Stomach (tissue), 9 donors: Measurements from ENCODE around the gene FKBP10. TPM values are rescaled to one million over a fixed set of nuclear protein-coding genes. Genes with fewer than 3 reads are reported as not detected.

ENCODE experiments used
- DNase-seq, 2 donors: peaks; one replicate each; pipeline versions ENCODE4 v3.0.0 to v3.0.0-alpha.2; 2013 to 2019
- H3K27ac ChIP-seq, 5 donors: fragments of 200-600 bp in 4 of 5; sonication (generic) in 4 of 5; one replicate each; pipeline ENCODE4 v1.5.1; 2013 to 2019; ENCODE audit warnings: mild to moderate bottlenecking in 1 of 5, moderate library complexity in 1 of 5
- H3K27me3 ChIP-seq, 3 donors: fragments of 200-600 bp; sonication (generic); one replicate each; pipeline ENCODE4 v1.5.1; 2017 to 2019; ENCODE audit warnings: mixed run types in 1 of 3
- H3K36me3 ChIP-seq, 4 donors: fragments of 200-600 bp; sonication (generic); 1 replicate in 3 of 4; 2 replicates in 1 of 4; pipeline ENCODE4 v1.5.1; 2016 to 2019
- H3K4me1 ChIP-seq, 4 donors: fragments of 200-600 bp; sonication (generic); one replicate each; pipeline ENCODE4 v1.5.1; 2016 to 2019
- H3K4me3 ChIP-seq, 4 donors: fragments of 200-600 bp; sonication (generic) in 3 of 4; one replicate each; pipeline ENCODE4 v1.5.1; 2016 to 2019; ENCODE audit warnings: mild to moderate bottlenecking in 1 of 4
- H3K9me3 ChIP-seq, 4 donors: fragments of 200-600 bp; sonication (generic); one replicate each; pipeline ENCODE4 v1.5.1; 2016 to 2019
- EP300 ChIP-seq: sonication (generic); formaldehyde crosslinking; IDR thresholded peaks from one replicate; pipeline ENCODE4 v1.6.1; 2017; ENCODE audit warnings: antibody characterized with exemption
- POLR2A ChIP-seq, 4 donors: fragments of 450-650 bp; IDR thresholded peaks; one replicate each; pipeline ENCODE4 v1.6.1; 2016; ENCODE audit warnings: antibody characterized with exemption in 4 of 4, control low read depth in 2 of 4, mild to moderate bottlenecking in 1 of 4, moderate library complexity in 1 of 4
- POLR2AphosphoS5 ChIP-seq, 3 donors: sonication (generic); formaldehyde crosslinking; IDR thresholded peaks; one replicate each; pipeline ENCODE4 v1.6.1; 2016; ENCODE audit warnings: antibody characterized with exemption in 3 of 3
- WGBS, 5 donors: extraction: QIAGEN DNeasy Blood & Tissue Kit in 3 of 5; methylation state at CpG; one replicate each; pipeline versions ENCODE4 v1.1.5 to v1.1.7; 2013 to 2018; 5-methylcytosine and 5-hydroxymethylcytosine counted together
- intact Hi-C: fragments of 100-400 bp; cut with DNase I; formaldehyde crosslinking; loops from one replicate; pipeline ENCODE4 v1.15.1; 2023; ENCODE audit warnings: low total_unique reads
- polyA plus RNA-seq, 3 donors: library from polyadenylated mRNA; stranded (reverse); fragments of 200-250 nt; gene quantifications; one replicate each; pipeline ENCODE4 v1.2.3, GENCODE V29; 2013
- total RNA-seq, 5 donors: library from RNA; depleted of rRNA; stranded (reverse); fragments of >200 nt; gene quantifications; one replicate each; pipeline versions ENCODE4 v1.1.0 to v1.2.3, GENCODE V29; 2014 to 2016
- TF ChIP-seq, protein P1 (sequence below), 7 experiments: fragments of 450-650 bp in 4 of 7; fragments of 200-600 bp in 3 of 7; sonication (generic) in 3 of 7; IDR thresholded peaks; one replicate each; pipeline ENCODE4 v1.5.1; 2016 to 2019; ENCODE audit warnings: antibody characterized with exemption in 7 of 7, control low read depth in 2 of 7, mild to moderate bottlenecking in 1 of 7
- donor health status: healthy with polysubstance abuse.
- donor health status: Bipolar disorder and iron deficiency.
- donor health status: healthy.

Gene FKBP10
- total and polyA plus RNA-seq, 8 donors: 4.6 to 45.3 (median 14.9) TPM

DNA sequence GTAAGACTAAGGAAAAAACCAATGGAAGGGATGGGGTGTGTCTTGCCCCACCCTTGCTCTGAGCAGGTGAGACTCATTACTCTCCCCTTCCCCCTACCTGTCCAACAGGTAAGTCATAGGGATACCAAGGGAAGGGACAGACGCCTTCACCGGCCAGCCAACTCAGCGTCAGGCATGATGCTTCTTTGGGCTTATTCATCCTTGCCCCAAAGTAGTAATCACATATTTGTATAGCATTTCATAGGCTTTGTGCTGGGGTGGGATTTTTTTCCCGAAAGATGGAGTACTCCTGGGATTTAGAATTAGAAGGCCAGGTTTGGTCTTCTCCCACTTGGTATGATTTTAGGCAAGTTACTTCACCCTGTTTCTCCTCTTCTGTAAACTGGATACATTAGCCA, 25.8 kb upstream of the FKBP10 start:
- Histone ChIP-seq H3K36me3 (no peaks in the 10 kb centered on the region), H3K4me1 (peaks cover 32 to 63% (median 51%) of the 10 kb centered on the region in 4 donors), H3K27ac (peak overlapping the region; percentile 56 to 98 (median 72)), H3K27me3 (peaks cover 0 to 29% (median 0%) of the 10 kb centered on the region in 3 donors), H3K9me3 (no peaks in the 10 kb centered on the region), H3K4me3 (peak overlapping the region in 1 of 4 donors; percentile 76)
- whole genome bisulfite sequencing, 5 donors: 25 to 44% (median 42%) methylated on average over 4 of the region's 4 CpGs
- DNase-seq: no peak
- intact Hi-C loops: no loop called here
- TF ChIP-seq, protein P1, sequence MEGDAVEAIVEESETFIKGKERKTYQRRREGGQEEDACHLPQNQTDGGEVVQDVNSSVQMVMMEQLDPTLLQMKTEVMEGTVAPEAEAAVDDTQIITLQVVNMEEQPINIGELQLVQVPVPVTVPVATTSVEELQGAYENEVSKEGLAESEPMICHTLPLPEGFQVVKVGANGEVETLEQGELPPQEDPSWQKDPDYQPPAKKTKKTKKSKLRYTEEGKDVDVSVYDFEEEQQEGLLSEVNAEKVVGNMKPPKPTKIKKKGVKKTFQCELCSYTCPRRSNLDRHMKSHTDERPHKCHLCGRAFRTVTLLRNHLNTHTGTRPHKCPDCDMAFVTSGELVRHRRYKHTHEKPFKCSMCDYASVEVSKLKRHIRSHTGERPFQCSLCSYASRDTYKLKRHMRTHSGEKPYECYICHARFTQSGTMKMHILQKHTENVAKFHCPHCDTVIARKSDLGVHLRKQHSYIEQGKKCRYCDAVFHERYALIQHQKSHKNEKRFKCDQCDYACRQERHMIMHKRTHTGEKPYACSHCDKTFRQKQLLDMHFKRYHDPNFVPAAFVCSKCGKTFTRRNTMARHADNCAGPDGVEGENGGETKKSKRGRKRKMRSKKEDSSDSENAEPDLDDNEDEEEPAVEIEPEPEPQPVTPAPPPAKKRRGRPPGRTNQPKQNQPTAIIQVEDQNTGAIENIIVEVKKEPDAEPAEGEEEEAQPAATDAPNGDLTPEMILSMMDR (IDR thresholded peaks at IDR 0.05): no peak
- TF ChIP-seq POLR2AphosphoS5 (IDR thresholded peaks at IDR 0.05): peak in 2 of 3 donors; percentile 80 to 92

DNA sequence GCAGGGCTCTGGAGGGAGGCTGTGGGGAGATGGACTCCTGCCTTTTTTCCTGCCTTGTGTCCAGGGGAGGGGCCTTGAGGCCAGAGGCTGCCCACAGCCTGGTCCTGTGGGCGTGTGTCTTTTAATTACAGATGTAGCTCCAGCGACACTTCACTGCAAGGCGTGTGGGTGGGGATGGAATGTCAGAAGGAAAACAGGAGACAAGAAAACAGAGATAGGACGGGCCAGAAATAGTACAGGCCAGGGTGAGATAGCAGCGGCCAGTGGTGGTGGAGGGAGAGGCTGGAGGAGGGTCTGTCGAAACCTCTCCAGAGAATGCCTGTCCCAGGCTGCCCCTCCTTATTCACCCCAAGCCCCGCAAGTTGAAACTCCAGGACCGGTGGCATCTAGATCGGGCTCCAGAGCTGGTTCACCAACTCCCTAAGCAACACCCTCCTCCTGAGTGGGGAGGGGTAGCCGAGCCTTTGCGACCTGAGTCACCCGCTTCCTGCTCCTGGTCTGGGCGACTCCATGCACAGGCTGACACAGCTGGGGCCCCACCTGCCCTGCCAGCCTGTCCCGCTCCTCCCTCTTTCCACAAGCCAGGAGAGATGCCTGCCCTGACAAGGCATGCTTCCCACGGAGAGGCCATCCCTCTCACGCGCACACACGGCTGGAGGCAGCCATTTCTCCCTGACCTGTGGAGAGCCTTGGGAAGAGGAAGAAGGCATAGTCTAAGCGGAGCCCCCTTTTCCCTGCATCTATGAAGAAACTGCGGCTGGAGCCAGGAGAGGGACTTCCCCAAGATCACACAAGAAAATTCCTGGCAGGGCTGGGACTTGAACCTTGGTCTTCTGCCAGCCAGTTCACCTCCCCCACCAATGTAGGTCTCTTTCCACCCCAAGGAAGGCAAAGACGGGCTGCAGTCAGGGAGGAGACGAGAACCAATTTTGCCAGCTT, 19.7 kb upstream of the FKBP10 start:
- H3K4me3 ChIP-seq: peak overlapping the region in 1 of 4 donors; percentile 9
- peak; percentile 83 to 94 for DNase-seq
- TF ChIP-seq, protein P1 (IDR thresholded peaks at IDR 0.05): no peak
- TF ChIP-seq POLR2AphosphoS5 (IDR thresholded peaks at IDR 0.05) (peak in 2 of 3 donors; percentile 59 to 67), POLR2A (IDR thresholded peaks at IDR 0.05) (no peak), EP300 (no peak)
- H3K27ac ChIP-seq: peak overlapping the region; percentile 69 to 89 (median 84)
- 17 to 33% (median 23%) methylated on average over 12 to 22 of the region's 22 CpGs for WGBS, 5 donors
- intact Hi-C loops: no loop called here
- H3K36me3 ChIP-seq: no peaks in the 10 kb centered on the region
- peaks cover 25 to 30% (median 27%) of the 10 kb centered on the region in 4 donors for H3K4me1 ChIP-seq
- H3K9me3 ChIP-seq: no peaks in the 10 kb centered on the region
- no peaks in the 10 kb centered on the region for H3K27me3 ChIP-seq

- TF ChIP-seq POLR2A (IDR thresholded peaks at IDR 0.05) (no peak), EP300 (no peak)
- Histone ChIP-seq H3K27me3 (no peaks in the 10 kb centered on the region), H3K36me3 (no peaks in the 10 kb centered on the region), H3K4me3 (no peak overlapping the region), H3K4me1 (peaks cover 25 to 30% (median 27%) of the 10 kb centered on the region in 4 donors), H3K9me3 (no peaks in the 10 kb centered on the region), H3K27ac (peak overlapping the region; percentile 69 to 89 (median 84))
- WGBS, 5 donors: 66 to 76% (median 70%) methylated on average over 14 of the region's 14 CpGs
- DNase-seq: peak in 1 of 2 donors; percentile 47
- intact Hi-C loops: no loop called here
These were observed 18.8 kb upstream of the FKBP10 start for GRCh38 chr17:41793784-41794539.

DNA sequence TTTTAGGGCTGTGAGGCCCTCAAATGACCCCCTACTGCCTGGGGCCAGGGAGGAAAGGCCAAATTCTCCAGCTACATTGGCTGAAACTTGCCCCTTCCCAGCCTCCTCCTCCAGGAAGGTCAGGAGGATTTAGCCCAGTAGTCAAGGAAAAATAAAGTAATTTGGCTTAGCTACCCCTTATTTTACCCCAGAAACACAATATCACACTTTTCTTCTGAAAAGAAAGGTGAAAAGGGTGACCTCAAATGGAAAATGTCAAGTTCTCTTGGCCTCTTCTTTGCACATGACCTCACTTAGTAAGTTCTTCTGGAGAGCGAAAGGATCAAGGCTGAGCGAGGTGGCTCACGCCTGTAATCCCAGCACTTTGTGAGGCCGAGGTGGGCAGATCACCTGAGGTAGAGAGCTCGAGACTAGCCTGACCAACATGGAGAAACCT, 18.2 kb upstream of the FKBP10 start:
- TF ChIP-seq POLR2A (IDR thresholded peaks at IDR 0.05) (no peak), POLR2AphosphoS5 (IDR thresholded peaks at IDR 0.05) (no peak), EP300 (no peak)
- TF ChIP-seq, protein P1 (IDR thresholded peaks at IDR 0.05): no peak
- H3K4me3 ChIP-seq: no peak overlapping the region
- no peaks in the 10 kb centered on the region for H3K9me3 ChIP-seq

More for the DNA sequence above, 18.2 kb upstream of the FKBP10 start:
- no peak for DNase-seq
- no peaks in the 10 kb centered on the region for H3K27me3 ChIP-seq
- H3K27ac ChIP-seq: peak overlapping the region in 2 of 5 donors; percentile 84 to 89
- peaks cover 25 to 30% (median 27%) of the 10 kb centered on the region in 4 donors for H3K4me1 ChIP-seq
- H3K36me3 ChIP-seq: no peaks in the 10 kb centered on the region
- intact Hi-C loops: no loop called here
- WGBS, 5 donors: 91 to 97% (median 93%) methylated on average over 5 of the region's 5 CpGs
